Stimulated activated CD8-positive, alpha-beta memory T cell treated with anti-CD3 and anti-CD28 coated beads, Interleukin-4, amount 100 ng/mL, for 48 hours (primary cell): Measurements from ENCODE around the gene ITGA4.

ENCODE experiments used
- DNase-seq: peaks from one replicate; pipeline ENCODE4 v3.0.0-alpha.2; 2020

ITGA4 gene

DNA sequence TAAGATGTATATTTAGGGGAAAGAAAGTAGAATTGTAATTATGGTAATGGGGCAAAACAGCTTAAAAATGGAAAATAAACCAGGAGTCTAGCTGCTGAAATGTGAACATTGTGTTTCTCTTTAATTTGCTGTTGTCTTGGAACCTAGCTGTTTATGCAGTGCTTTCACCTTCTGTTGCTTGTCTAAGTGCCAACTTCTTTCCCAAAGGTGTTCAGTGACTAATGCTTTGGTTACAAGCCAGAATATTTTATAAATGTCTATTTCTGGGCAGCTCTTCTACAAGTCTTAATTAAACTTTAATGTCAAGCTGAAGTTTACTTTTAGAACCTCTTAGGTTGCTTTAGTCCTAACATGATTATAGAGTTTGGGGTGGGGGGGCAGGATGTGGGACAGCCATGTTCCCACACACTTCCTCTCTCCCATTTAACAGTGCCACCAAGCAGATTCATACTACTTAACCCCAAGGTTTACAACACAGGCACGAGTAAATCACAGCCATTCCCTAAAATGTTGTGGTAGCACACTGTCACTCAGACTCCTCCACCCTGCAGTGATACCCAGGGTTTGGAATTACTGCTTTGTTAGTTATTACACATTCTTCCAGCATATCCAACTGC is 60.6 kb downstream of the ITGA4 start:
- no peak for DNase-seq

GRCh38 chr2:181520253-181520652 is 63.1 kb downstream of the ITGA4 start:
- DNase-seq = no peak

DNA sequence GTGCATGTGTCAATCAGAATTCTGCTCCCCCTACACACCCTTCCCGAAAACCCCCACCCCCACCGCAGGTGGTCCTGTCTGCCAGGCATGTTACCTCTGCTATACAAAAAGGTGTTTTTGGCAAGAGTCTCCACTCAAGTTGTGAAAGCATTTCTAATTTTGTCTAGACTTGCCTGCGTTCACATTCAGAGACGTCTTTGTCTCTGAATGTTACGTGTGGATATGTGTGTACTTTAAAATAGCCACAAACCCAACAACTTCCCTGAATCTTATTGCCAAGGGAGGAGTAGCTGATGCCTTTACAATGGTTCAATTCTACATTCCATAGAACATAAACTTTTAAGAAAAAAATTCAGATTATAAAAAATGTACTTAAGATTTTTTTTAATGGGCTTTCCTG is 66.6 kb downstream of the ITGA4 start:
- DNase-seq = no peak

DNA sequence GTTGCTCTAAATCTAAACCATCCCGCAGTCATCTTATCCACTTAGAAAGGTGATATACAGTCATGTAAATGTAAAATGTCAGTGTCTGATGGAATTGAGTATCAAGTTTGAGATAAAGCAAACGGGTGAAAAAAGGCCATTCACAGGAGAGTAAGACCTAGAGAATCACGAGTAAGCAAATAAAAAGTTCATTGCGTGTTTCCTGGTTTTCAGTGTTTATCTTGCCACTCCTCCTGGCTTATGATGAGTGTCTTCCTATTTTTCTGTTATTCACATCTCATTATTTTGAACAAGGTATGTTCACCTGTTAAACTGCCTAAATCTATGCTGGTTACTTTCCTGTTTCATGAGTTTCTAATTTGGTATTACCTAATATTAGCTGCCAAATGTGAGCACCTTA is 68.8 kb downstream of the ITGA4 start:
- DNase-seq = no peak

GRCh38 chr2:181527058-181527457 is 69.9 kb downstream of the ITGA4 start:
- no peak for DNase-seq

- DNase-seq = no peak
Observed at GRCh38 chr2:181528441-181528840, 71.3 kb downstream of the ITGA4 start.

DNA sequence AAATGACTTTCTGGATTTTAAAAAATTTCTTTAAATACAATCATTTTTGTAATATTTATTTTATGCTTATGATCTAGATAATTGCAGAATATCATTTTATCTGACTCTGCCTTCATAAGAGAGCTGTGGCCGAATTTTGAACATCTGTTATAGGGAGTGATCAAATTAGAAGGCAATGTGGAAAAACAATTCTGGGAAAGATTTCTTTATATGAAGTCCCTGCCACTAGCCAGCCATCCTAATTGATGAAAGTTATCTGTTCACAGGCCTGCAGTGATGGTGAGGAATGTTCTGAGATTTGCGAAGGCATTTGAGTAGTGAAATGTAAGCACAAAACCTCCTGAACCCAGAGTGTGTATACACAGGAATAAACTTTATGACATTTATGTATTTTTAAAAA is 79.5 kb downstream of the ITGA4 start:
- no peak for DNase-seq

GRCh38 chr2:181540421-181540820 is 83.2 kb downstream of the ITGA4 start:
- DNase-seq = no peak

- DNase-seq = no peak
Observed at GRCh38 chr2:181542170-181542569, 85.0 kb downstream of the ITGA4 start.

DNA sequence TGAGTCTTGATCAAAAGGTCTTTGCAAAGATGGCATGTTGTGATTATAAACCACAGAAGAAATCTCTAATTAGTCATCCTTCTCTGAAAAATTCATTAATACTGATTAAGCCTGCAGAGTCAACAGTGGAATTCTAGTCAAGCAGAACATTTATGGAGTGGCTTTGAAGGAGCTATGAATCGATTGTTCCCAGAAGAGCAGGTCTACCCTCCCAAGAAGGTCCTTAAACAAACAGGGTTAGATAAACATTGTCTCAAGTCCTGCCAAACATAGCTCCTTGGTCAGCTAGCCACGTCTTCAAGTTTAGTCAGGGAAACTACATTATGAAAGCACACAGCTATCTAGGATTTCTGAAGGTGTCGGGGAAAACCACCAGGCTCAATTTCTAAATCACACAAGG is 88.9 kb downstream of the ITGA4 start:
- DNase-seq = no peak

DNA sequence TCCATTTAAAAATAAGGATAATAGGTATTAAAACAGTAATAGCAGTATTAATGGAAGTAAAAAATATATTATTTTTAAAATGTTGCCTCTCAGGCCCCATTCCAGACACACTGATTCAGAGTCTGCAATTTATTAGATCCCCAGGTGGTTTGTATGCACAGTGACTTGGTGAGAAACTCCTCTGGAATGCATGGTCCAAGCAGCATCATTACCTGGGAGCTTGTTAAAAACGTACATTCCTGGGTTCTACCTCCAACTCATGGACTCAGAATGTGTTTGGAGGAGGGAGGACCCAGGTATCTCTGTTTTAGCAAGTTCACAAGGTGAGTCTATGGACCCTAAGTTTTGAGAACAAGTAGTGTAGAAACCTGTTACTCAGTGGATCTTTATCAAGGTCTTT is 95.6 kb downstream of the ITGA4 start:
- no peak for DNase-seq

DNA sequence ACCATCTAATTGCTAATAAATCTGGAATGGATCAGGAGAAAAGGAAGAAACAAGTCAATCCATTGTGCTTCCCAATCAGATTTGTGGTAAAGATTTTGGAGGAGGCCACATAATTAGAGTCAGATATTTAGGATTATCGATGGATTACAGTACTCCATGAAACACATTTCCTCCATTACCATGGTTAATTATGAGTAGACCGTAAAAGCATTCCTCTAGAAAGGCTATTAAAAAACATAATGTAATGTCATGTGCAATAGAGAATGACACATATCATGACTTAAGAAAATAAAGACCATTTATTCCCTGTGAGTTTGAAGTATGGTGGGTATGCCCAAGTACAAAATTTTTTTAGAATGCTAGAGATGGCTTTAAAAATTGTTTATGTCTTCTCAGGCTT is 96.1 kb downstream of the ITGA4 start:
- DNase-seq = no peak

GRCh38 chr2:181554061-181554830 is 97.1 kb downstream of the ITGA4 start:
- no peak for DNase-seq

DNA sequence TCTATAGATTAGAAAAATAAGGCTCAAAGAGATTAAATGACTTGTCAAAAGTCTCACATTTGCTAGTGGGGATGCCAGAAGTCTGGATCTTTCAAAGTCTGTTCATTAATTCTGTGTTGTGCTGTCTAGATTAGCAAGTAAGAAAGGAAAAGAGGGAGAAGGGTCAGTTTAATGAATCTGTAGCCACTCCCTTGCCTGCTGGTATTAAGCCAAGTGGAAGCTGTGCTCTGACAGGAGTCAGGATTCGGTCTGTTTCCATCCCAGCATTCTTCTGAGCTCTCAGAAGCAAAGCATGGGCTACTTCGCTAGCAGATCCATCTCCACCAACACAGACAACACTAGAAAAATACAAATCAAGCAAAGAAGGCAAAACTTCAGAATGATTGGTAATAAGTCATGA is 101.2 kb downstream of the ITGA4 start:
- DNase-seq = no peak

GRCh38 chr2:181563101-181563692 is 106.0 kb downstream of the ITGA4 start:
- no peak for DNase-seq

DNA sequence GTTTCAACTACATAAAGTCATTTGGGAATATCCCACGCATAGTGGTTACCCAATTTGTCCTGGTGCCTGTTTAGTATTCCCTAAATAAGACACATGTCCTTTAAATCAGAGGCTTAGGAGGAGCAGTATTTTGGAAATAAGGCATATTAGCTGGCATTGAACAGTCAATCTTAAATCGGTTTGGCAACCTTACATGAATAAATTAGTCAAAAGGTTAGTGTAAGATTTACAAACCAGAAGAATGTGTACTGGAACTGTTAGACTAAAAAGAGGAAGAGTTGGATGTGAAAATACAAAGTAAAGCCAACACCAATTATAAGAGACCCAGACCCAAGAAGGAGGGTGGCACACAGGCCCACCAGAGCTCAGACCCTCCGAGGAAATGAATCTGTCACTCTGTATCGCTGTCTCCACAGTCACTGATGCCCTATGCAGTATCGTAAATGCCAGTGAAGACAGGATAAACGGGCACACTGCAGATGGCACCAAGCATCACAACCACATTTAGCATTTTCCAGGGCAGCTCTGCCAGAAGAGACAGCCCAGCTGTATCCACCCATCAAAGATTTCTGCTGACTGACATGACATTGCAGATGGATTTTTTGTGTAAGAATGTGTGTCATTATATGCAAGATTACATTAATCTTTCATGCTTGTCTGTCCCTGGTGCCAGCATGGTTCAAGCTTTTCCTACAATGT is 109.3 kb downstream of the ITGA4 start:
- DNase-seq = no peak

GRCh38 chr2:181570059-181570458 is 112.9 kb downstream of the ITGA4 start:
- DNase-seq = no peak

DNA sequence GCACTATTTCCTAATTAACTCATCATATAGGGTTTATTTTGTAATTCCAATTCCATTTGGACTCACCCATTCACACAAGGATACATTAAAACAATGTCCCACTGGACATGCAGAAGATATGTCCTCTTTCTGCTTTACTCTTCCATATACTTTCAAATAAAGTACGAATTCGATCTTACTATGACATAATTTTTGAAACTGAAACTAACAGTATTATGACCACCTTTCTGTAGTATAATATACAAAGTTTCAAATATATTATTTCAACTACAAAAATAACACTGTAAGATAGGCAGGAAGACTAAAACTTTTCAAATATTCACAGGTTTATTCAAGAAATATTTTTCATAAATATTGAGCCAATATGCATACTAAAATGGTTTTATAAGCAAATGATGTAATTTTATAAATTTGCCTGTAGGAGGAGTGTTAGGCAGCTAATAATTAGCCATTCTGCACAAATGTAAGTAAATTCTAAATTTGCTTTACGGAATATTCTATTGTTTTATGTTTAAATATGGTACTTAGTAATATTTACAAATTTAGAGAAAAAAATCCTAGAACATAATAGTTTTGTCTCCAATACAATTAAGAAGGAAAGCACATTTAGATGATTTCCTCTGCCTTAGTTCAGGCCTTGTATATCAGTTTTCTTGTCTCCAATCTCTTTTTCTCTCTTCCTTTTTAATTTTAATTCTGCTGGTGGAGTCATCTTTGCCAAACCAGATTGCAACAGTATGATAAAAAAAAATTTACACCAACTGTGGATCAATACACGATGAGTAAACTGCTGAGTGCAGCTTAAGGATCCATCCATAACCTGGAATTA is 113.9 kb downstream of the ITGA4 start:
- no peak for DNase-seq

DNA sequence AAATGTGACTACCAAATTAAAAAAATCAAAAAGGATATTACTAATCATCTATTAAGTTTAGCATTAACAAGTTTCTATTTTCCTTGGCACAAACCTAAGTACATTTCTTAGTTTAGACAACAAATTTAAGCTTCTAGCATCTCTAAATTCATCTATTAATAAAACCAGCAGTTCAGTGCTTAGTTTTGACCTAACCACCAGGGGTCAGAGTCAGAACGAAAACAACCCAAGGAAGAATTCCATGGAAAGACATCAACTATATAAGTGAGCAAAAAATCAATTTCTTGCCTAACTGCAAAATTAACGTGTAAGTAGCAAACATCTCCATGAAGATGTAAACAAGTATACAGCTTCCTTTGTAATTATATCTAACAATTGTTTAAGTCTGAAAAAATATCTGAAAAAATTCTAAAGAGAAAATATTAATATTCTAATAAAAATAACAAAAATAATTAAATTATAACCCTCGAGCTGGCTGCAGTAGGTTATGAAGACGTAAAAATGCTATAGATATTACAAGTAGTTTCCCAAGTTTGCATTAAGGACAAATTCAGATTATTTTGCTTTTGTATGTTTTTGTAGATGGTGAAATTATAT is 116.1 kb downstream of the ITGA4 start:
- DNase-seq = no peak

GRCh38 chr2:181574321-181574720 is 117.1 kb downstream of the ITGA4 start:
- no peak for DNase-seq

DNA sequence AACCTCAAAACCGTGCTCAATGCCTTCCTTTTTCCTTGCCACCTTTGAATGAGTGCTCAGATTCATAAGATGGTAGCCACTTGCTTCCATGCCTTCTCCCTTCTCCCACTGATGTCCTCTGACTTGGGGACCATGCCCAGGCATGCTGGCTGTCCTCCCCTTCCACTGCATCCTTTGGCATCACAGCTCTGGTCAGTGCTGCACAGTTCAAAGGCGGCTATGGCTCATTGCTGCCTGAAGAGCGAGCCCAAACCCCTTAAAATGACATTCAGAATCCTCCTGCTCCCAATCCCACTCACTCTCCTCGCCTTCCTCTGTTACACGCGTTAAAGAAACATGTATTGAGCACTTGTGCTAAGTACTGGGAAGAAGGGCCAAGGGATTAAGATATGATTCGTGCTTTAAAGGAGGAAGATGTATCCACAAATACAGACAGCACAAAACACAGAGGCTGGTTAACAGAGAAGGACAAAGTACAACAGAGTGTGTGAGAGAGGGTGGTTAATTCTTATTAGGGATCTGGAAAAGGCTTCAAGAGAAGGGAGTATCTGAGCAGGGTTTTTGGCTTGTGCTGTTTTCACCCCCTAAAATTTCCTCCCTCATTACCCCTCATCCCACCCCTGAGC is 118.0 kb downstream of the ITGA4 start:
- DNase-seq = no peak

DNA sequence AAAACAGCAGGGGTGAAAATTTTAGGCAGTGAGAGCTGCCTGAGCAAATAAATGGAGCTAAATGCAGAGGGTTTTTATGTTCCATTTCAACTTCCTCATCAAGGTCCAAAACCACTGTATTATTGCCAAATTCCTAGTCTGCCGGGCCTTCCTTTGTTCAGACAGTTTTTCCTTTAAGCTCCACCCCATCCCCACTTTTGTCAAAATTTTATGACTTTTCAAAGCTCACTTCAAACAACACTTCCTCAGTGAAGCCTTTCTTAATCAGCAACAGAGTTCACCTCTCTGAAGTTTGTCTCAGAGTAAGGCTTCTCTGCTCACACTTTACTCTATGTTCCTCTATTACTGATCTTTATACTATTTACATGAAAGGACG is 118.5 kb downstream of the ITGA4 start:
- DNase-seq = no peak
